OCI-LY7 (cell line): ENCODE results near the gene EIPR1.

Experiments
- CTCF ChIP-seq: fragments of 200-600 bp; sonication (generic); conservative IDR thresholded peaks from 2 replicates; pipeline ENCODE4 v1.5.1; 2014; ENCODE audit warnings: mild to moderate bottlenecking, antibody characterized with exemption, low read length, moderate library complexity, mixed read lengths
- EZH2phosphoT487 ChIP-seq: fragments of 200-600 bp; sonication (generic); IDR thresholded peaks from 2 replicates; pipeline ENCODE4 v1.6.1; 2018; ENCODE audit warnings: low read depth, borderline replicate concordance, mild to moderate bottlenecking, mixed run types, antibody characterized with exemption, low read length, moderate library complexity, mixed read lengths

- TF ChIP-seq CTCF (no peak), EZH2phosphoT487 (no peak)
These were observed 42.6 kb upstream of the EIPR1 start for GRCh38 chr2:3420076-3420768.
